ENCODE data around the gene PAK1.
"Not testable (repeated sequence)": the region's sequence is repeated elsewhere in the genome, so short reads cannot be mapped to it uniquely, and the experiment has no call there.

PAK1 gene

DNA sequence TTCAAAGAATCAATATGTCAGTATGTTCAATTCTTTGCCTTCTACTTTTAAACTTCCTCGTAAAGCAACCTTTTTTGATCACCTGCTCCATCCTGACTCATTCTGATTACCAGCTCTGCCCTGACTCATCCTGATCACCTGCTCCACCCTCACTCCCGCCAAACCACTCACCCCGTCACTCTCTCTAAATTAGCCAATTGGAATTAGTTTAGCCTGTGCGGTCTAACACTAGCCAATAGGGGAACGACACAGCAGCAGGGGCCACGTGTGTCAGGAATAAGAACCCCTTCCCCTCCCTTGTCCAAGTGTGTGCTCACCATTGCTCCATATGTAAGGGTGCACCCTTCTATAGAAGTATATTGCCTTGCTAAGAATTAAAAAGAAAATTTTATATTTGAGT lies 173.9 kb downstream of the PAK1 start:
- DNase-seq = not testable (repeated sequence)

DNA sequence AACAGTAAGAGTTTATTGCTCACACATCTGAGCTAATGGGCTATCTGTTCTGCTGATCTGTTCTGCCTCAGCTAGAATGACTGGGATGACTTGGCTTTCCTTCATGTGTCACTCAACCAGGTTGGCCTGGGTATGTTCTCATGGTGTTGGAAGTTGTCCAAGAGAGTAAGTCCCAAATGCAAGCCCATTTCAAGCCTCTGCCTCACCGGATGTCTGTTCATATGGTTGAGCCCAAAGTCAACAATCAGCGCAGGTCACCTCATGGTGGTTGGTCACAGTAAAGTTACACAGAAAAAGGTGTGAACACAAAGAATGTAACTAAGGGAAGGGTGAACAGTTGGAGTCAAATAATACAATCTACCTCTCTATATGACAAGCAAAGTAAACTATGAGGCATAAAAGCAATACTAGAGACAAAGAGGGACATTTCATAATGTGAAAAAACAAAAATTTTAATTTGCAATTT lies 174.3 kb downstream of the PAK1 start:
- no peak for DNase-seq

DNA sequence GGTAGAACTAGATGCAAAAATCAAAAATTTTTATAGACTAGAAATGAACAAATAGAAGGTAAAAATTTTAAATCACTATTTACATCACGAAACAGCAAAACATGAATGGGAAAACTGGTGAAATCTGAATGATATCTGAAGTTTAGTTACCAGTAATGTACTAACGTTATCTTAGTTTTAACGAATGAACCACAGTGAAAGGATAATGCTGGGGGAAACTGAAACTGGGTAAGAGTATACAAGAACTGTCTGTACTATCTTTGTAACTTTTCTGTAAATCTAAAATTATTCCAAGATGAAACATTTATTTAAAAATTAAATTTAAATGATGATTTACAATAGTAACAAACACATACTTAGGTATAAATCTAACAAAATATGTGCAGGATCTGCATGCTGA lies 179.9 kb downstream of the PAK1 start:
- DNase-seq = no peak

DNA sequence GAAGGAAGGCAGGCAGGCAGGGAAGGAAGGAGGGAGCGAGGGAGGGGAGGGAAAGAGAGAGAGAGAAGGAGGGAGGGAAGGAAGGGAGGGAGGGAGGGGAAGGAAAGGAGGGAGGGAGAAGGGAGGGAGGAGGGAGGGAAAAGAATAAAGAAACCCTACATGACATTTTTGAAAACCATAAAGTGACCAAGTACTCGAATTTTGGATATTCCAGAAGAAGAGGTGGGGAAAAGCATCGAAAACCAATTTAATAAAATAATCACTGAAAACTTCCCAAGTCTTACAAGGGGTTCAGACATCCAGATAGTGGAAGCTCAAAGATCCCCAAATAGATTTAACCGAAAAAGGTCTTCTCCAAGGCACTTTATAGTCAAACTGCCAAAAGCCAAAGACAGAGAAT lies 184.2 kb downstream of the PAK1 start:
- no peak for DNase-seq

DNA sequence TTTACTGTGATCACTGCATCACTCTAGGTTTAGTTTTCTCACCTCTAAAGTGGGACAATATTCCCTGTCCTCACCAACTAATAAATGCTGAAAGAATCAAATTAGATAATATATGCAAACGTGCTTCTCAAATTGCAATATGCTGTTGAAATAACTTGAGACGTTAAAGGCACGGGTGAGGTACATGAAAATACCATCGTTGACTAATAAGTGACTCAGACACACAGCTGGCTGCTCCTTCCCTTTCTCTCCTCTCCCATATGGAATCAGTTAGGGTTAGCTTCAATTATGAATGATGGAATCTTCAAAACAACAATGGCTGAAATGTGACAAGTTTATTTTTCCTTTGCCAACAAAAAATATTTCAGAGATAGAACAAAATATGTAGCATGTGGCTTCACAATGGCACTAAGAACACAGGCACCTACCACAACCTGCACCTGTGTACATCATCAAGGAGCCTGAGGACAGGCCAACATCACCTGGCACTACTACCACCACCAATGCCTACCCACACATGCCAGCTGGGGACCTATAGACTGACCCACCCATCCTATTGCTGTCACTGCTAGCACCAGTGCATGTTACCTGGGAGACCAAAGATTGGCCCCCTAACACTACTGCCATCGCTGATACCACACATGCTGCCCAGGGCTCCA lies 186.2 kb downstream of the PAK1 start:
- DNase-seq = no peak

DNA sequence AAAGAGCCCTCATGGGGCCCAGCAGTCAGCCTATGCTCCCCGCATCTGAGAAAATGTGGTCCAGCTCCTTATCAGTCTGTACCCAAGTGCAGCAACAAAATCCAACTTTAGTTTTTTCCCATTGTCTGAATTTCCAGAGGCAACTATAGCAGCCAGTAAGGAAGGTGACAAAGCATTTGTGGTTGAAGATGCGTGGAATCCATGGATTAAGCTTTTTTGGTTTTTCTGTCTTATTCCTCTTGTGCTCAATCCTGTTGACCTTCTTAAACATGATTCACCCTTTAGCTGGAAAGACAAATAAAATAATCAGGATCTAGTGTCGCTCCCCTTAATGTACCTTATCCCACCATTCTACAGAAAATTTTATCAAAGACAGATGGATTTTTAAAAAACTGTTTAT lies 186.8 kb downstream of the PAK1 start:
- DNase-seq = no peak

DNA sequence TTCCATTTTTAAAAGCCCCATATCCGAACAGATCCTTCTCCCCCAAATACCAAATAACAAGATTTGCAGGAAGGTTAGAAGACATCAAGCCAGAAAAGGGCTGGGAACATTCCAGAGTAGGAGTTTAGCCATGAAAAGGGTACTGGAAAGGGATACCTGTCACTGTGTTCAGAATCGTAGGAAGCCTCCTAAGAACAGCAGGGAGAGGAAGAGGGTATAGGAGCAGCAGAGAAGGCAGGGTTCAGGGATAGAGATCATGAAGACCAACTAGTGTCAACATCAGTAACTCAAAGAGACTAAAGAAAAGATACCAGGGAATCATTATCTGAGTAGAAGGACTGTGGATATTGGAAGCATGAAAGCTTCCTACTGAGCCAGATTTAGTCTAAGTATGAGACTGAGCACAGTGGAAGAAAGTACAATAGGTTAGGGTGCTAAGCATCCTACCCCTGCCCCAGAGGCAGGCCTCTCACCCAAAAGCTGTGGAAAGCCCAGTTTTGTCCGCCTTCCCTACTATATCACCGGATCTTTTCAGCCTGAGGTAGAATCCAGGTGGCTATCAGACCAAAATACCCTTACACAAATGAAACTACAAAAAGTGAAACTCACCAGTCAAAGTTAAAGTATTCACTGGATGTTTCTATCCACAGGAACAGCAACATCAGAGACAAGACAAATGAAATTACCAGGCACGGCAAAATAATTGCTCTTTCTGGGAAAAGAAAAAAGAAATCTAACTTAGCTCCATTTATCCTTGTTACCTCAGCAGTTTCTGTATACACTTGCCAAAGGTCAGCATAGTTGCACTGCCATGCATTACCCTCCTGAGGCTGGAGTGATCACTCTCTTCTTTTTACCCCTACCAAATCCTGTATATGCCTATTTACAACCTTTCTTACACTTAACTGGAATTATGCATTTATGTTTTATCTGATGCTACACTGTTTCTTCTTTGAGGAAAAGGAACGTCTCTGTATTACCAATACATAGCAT lies 189.1 kb downstream of the PAK1 start:
- DNase-seq = no peak

DNA sequence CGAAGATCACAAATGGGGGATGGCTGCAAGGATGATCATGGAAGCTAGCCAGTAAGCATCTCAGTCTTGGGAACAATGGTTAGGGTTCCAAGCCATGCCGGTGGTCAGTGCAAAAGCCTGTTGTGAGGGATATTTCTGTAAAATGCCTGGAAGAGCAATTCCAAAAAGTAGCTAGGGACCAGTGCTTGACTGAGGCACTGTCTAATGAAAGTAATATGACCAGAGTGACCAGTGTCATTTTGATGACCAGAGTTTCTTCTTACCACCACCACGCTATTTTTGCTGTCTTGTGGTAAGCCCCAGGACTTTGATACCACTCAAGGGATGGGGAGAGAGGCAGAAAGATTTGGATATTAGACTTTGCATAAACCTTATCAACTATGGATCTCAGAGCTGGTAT lies 190.8 kb downstream of the PAK1 start:
- no peak for DNase-seq

DNA sequence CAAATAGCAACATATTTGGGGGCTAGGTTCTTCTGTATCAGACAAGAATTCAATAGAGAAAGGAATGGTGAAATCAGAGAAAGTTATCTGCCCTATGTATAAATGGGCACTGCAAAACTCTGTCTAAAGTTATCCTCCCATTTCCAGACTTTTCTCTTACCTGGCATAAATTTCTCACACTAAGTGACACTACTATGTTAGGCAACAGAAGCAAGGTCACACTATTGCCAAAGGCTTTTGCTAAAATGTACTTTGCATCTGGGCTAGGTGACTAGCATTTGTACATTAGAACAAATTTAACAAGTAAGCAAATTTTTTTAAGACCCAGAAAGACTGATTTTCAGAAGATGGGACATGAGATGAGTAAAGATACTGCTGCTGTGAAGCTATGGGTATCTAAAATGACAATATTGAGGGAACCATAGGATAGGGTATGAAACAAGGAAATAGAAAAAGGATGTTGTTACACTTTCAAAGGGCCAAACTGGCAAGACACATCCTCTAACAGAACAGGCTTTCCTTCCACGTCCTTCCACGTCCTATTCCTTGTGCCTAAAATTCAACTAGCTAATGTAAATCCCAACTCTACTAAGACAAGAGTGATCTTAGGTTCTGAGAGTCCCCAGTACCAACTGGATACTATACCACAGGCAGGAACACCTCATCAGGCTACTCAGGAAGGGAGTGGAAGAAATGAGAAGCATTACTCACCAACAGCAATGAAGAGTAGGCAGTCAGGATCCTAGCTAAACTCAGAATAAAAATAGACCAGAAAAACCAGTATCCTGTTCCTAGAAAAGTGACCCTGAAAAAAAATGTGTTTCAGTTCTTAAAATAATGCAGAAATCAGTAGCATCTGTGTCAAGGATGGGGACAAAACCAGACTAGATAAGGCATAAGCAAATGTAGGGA lies 195.0 kb downstream of the PAK1 start:
- no peak for DNase-seq

DNA sequence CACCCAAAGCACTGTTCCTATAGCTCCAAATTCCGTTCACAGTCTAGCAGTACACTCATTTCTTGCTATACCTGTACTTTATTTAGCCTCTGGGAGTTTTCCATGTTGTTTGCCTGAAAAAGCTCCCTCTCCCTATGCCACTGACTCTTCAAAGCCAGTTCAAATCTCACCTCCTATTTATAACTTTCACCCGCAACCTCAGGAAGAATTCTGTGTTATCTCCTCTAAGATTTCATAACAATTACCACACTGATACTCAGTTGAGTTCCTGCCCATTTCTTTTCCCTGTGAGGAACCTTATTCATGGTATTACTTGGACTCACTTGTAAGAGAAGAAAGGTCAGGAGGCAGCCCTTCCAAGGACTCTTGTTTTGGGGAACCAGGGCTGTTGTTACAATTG lies 197.6 kb downstream of the PAK1 start:
- DNase-seq = no peak
